ENCODE measurements around the gene MYL11.

DNA sequence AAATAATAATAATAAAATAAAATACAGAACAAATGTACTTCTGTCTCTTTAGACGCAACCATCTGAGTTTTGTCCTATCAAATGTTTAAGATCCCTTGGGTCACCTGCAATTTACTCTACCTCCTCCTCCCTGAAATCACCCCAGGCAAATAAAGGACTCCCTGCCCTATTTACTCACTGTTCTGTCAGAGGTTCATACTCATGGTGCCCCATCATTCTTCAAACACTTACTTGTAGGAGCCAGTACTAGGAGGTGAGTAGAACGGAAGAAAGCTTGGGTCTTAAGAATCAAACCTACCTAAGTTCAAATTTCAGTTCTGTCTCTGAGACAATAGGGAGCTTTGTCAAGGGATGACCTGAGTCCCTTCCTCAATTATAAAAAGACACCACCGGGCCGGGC, 8.1 kb upstream of the MYL11 start:
- TF ChIP-seq POLR2A (IDR thresholded peaks at IDR 0.05) (no peak), POLR2AphosphoS5 (IDR thresholded peaks at IDR 0.05) (no peak)
- TF ChIP-seq, protein P1, sequence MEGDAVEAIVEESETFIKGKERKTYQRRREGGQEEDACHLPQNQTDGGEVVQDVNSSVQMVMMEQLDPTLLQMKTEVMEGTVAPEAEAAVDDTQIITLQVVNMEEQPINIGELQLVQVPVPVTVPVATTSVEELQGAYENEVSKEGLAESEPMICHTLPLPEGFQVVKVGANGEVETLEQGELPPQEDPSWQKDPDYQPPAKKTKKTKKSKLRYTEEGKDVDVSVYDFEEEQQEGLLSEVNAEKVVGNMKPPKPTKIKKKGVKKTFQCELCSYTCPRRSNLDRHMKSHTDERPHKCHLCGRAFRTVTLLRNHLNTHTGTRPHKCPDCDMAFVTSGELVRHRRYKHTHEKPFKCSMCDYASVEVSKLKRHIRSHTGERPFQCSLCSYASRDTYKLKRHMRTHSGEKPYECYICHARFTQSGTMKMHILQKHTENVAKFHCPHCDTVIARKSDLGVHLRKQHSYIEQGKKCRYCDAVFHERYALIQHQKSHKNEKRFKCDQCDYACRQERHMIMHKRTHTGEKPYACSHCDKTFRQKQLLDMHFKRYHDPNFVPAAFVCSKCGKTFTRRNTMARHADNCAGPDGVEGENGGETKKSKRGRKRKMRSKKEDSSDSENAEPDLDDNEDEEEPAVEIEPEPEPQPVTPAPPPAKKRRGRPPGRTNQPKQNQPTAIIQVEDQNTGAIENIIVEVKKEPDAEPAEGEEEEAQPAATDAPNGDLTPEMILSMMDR (IDR thresholded peaks at IDR 0.05), result no peak
